H9 (cell line): ENCODE measurements around the gene POLR2L. TPM values are rescaled to one million over a fixed set of nuclear protein-coding genes. Genes with fewer than 3 reads are reported as not detected.

Source experiments
- DNase-seq: peaks from one replicate; pipeline ENCODE4 v3.0.0-alpha.2; 2017
- H2AFZ ChIP-seq: one replicate; pipeline ENCODE4 v1.6.1; 2013; ENCODE audit warnings: mild to moderate bottlenecking, low read length, control low read depth, moderate library complexity
- H2AK5ac ChIP-seq: 2 replicates; pipeline ENCODE4 v1.6.1; 2013; ENCODE audit warnings: low read length, control low read depth, mixed read lengths; ENCODE audit not compliant: insufficient read length
- H2BK120ac ChIP-seq: one replicate; pipeline ENCODE4 v1.6.1; 2013; ENCODE audit warnings: low read depth, mild to moderate bottlenecking, low read length, control low read depth, inconsistent platforms; ENCODE audit not compliant: poor library complexity, severe bottlenecking
- H2BK12ac ChIP-seq: 2 replicates; pipeline ENCODE4 v1.6.1; 2013; ENCODE audit warnings: low read length, control low read depth, mixed read lengths, low read depth; ENCODE audit not compliant: insufficient read length
- H2BK15ac ChIP-seq: 2 replicates; pipeline ENCODE4 v1.6.1; 2013; ENCODE audit warnings: low read depth, low read length, control low read depth
- H2BK20ac ChIP-seq: one replicate; pipeline ENCODE4 v1.6.1; 2013; ENCODE audit warnings: low read depth, mild to moderate bottlenecking, low read length, control low read depth, inconsistent platforms; ENCODE audit not compliant: poor library complexity, severe bottlenecking
- H2BK5ac ChIP-seq: 2 replicates; pipeline ENCODE4 v1.6.1; 2013; ENCODE audit warnings: low read length, control low read depth, mixed read lengths; ENCODE audit not compliant: insufficient read length
- H3K14ac ChIP-seq: 2 replicates; pipeline ENCODE4 v1.6.1; 2013; ENCODE audit warnings: low read length, control low read depth; ENCODE audit not compliant: insufficient read depth
- H3K18ac ChIP-seq: 2 replicates; pipeline ENCODE4 v1.6.1; 2013; ENCODE audit warnings: low read depth, mild to moderate bottlenecking, mixed read lengths, low read length, control low read depth; ENCODE audit not compliant: insufficient read length
- H3K23ac ChIP-seq: 2 replicates; pipeline ENCODE4 v1.6.1; 2013; ENCODE audit warnings: low read length, control low read depth, mixed read lengths, low read depth; ENCODE audit not compliant: insufficient read length
- H3K23me2 ChIP-seq: 2 replicates; pipeline ENCODE4 v1.6.1; 2013; ENCODE audit warnings: low read depth, mild to moderate bottlenecking, mixed read lengths, low read length, control low read depth; ENCODE audit not compliant: insufficient read length, poor library complexity, severe bottlenecking
- H3K27ac ChIP-seq: 2 replicates; pipeline ENCODE4 v1.5.1; 2013; ENCODE audit warnings: low read length, control low read depth, mixed read lengths, low read depth; ENCODE audit not compliant: insufficient read length
- H3K27me3 ChIP-seq: 2 replicates; pipeline ENCODE4 v1.6.1; 2013; ENCODE audit warnings: low read length, control low read depth, inconsistent platforms; ENCODE audit not compliant: insufficient read depth
- H3K4ac ChIP-seq: 2 replicates; pipeline ENCODE4 v1.6.1; 2013; ENCODE audit warnings: low read depth, mild to moderate bottlenecking, control low read depth, inconsistent platforms, low read length, moderate library complexity
- H3K4me1 ChIP-seq: 2 replicates; pipeline ENCODE4 v1.6.1; 2013; ENCODE audit warnings: low read length, control low read depth, inconsistent platforms; ENCODE audit not compliant: insufficient read depth
- H3K4me2 ChIP-seq: 2 replicates; pipeline ENCODE4 v1.6.1; 2013; ENCODE audit warnings: low read length, control low read depth, mixed read lengths; ENCODE audit not compliant: insufficient read length, insufficient read depth
- H3K56ac ChIP-seq: 2 replicates; pipeline ENCODE4 v1.6.1; 2013; ENCODE audit warnings: low read depth, mild to moderate bottlenecking, mixed read lengths, low read length, control low read depth; ENCODE audit not compliant: insufficient read length
- H3K79me1 ChIP-seq: 2 replicates; pipeline ENCODE4 v1.6.1; 2013; ENCODE audit warnings: low read depth, mild to moderate bottlenecking, moderate library complexity, low read length, control low read depth, inconsistent platforms; ENCODE audit not compliant: insufficient read depth, poor library complexity, severe bottlenecking
- H3K79me2 ChIP-seq: 2 replicates; pipeline ENCODE4 v1.6.1; 2013; ENCODE audit warnings: low read length, control low read depth, inconsistent platforms; ENCODE audit not compliant: insufficient read depth
- H3K9ac ChIP-seq: 2 replicates; pipeline ENCODE4 v1.6.1; 2013; ENCODE audit warnings: low read length, control low read depth, mixed read lengths; ENCODE audit not compliant: insufficient read length; ENCODE audit errors: extremely low read depth
- H3K9me3 ChIP-seq: one replicate; pipeline ENCODE4 v1.6.1; 2013; ENCODE audit warnings: low read depth, low read length, inconsistent platforms; ENCODE audit not compliant: control insufficient read depth
- H3T11ph ChIP-seq: one replicate; pipeline ENCODE4 v1.6.1; 2013; ENCODE audit warnings: mild to moderate bottlenecking, low read length, control low read depth, inconsistent platforms
- H4K20me1 ChIP-seq: one replicate; pipeline ENCODE4 v1.6.1; 2013; ENCODE audit not compliant: control insufficient read depth, insufficient read length, insufficient read depth
- H4K5ac ChIP-seq: 2 replicates; pipeline ENCODE4 v1.6.1; 2013; ENCODE audit warnings: low read depth, mild to moderate bottlenecking, mixed read lengths, low read length, control low read depth; ENCODE audit not compliant: insufficient read length
- H4K8ac ChIP-seq: replicated peaks from 2 replicates; pipeline ENCODE4 v1.6.1; 2013; ENCODE audit warnings: low read length, control low read depth, mixed read lengths, low read depth; ENCODE audit not compliant: insufficient read length
- H4K91ac ChIP-seq: 2 replicates; pipeline ENCODE4 v1.6.1; 2013; ENCODE audit warnings: low read depth, mild to moderate bottlenecking, moderate library complexity, mixed read lengths, low read length, control low read depth; ENCODE audit not compliant: insufficient read length
- H3K27ac Mint-ChIP-seq, 3 experiments: 2 replicates in 2 of 3; 3 replicates in 1 of 3; pipeline ENCODE4 v1.8.0; 2020 to 2021; ENCODE audit warnings: mixed read lengths in 3 of 3, mild to moderate bottlenecking in 1 of 3, moderate library complexity in 1 of 3
- H3K27me3 Mint-ChIP-seq: 2 replicates; pipeline ENCODE4 v1.8.0; 2021; ENCODE audit warnings: low read depth, mild to moderate bottlenecking, moderate library complexity, mixed read lengths
- H3K36me3 Mint-ChIP-seq, 3 experiments: 2 replicates in 2 of 3; 3 replicates in 1 of 3; pipeline ENCODE4 v1.8.0; 2020 to 2021; ENCODE audit warnings: low read depth in 3 of 3, mixed read lengths in 3 of 3; ENCODE audit not compliant: insufficient read depth in 1 of 3
- H3K4me1 Mint-ChIP-seq, 2 experiments: 2 replicates each; pipeline ENCODE4 v1.8.0; 2020; ENCODE audit warnings: mixed read lengths in 2 of 2
- H3K4me3 Mint-ChIP-seq, 2 experiments: 2 replicates in 1 of 2; 3 replicates in 1 of 2; pipeline ENCODE4 v1.8.0; 2020 to 2021; ENCODE audit warnings: mild to moderate bottlenecking in 2 of 2, mixed read lengths in 2 of 2, moderate library complexity in 1 of 2
- H3K9me3 Mint-ChIP-seq, 2 experiments: 2 replicates in 1 of 2; 3 replicates in 1 of 2; pipeline ENCODE4 v1.8.0; 2020; ENCODE audit warnings: mild to moderate bottlenecking in 2 of 2, mixed read lengths in 2 of 2, moderate library complexity in 1 of 2
- WGBS: extraction: QIAGEN DNeasy Blood & Tissue Kit; methylation state at CpG from one replicate; pipeline ENCODE4 v1.1.7; 2013; ENCODE audit warnings: missing lambda C conversion rate, low lambda C conversion rate, mixed read lengths; ENCODE audit not compliant: insufficient read length; ENCODE audit errors: extremely low coverage; 5-methylcytosine and 5-hydroxymethylcytosine counted together
- total RNA-seq: library from RNA; stranded (reverse); gene quantifications from 2 replicates; pipeline ENCODE4 v1.2.1, GENCODE V29; 2021
- TF ChIP-seq, protein P1 (sequence below): fragments of 200-600 bp; sonication (generic); conservative IDR thresholded peaks from 3 replicates; pipeline ENCODE4 v1.8.0; 2021; ENCODE audit warnings: antibody characterized with exemption, mild to moderate bottlenecking

Gene POLR2L
- total RNA-seq, 1 experiment from 2014 or later: 135 TPM

DNA sequence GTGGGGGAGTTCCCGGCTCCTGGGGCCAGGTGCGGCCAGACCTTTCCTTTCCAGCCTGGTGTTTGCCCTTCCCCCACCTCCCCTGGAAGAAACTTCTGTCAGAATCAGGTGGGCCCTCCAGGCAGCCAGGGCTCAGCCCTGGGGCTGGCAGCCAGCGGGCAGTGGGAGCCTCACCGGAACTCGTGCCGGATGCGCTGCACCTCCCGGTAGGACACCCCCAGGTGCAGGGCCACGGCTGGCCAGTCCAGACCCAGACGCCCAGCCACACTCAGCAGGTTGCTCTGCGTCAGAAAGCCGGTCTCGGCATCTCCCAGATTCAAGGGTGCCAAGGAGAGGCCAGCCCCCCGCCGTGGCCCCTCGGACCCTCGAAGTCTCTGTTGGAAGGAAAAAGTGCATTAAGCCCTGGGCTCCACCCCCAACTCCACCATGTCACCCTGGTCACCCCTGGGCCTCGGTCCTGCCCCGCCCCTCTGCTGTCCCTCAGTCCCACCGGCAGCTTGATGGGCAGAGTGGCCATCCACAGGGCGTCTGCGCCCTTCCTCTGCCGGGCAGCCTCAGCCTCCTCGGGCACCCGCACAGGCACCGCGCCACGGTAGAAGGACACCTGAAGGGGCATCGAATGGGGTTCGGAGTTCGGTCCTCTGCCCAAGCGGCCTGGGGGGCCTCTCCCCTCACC is 42.5 kb downstream of the POLR2L start:
- no CpG with 5 or more reads among the region's 32 CpGs for WGBS
- Histone ChIP-seq H3K14ac (no peak overlapping the region), H2AK5ac (no peak overlapping the region), H3K4me2 (no peak overlapping the region), H3K27me3 (no peaks in the 10 kb centered on the region), H3K79me2 (no peaks in the 10 kb centered on the region), H4K91ac (no peak overlapping the region), H3K4ac (no peak overlapping the region), H4K8ac (no peak overlapping the region), H3K4me1 (no peaks in the 10 kb centered on the region; the same call in 1 of the 2 replicates), H4K5ac (no peak overlapping the region), H3K56ac (no peak overlapping the region), H2BK120ac (no peak overlapping the region), H3K27ac (no peak overlapping the region), H3K23ac (no peak overlapping the region), H3T11ph (no peak overlapping the region), H3K9me3 (no peaks in the 10 kb centered on the region), H2AFZ (no peak overlapping the region), H3K79me1 (no peaks in the 10 kb centered on the region), H3K18ac (no peak overlapping the region), H3K9ac (no peak overlapping the region), H2BK20ac (no peak overlapping the region), H2BK5ac (no peak overlapping the region), H2BK12ac (no peak overlapping the region), H4K20me1 (peaks cover 2% of the 10 kb centered on the region), H3K23me2 (peaks cover 11% of the 10 kb centered on the region), H2BK15ac (no peak overlapping the region)
- no peak overlapping the region; a peak in 1 of 5 replicates for H3K4me3 Mint-ChIP-seq
- H3K27ac Mint-ChIP-seq: no peak overlapping the region
- TF ChIP-seq, protein P1, sequence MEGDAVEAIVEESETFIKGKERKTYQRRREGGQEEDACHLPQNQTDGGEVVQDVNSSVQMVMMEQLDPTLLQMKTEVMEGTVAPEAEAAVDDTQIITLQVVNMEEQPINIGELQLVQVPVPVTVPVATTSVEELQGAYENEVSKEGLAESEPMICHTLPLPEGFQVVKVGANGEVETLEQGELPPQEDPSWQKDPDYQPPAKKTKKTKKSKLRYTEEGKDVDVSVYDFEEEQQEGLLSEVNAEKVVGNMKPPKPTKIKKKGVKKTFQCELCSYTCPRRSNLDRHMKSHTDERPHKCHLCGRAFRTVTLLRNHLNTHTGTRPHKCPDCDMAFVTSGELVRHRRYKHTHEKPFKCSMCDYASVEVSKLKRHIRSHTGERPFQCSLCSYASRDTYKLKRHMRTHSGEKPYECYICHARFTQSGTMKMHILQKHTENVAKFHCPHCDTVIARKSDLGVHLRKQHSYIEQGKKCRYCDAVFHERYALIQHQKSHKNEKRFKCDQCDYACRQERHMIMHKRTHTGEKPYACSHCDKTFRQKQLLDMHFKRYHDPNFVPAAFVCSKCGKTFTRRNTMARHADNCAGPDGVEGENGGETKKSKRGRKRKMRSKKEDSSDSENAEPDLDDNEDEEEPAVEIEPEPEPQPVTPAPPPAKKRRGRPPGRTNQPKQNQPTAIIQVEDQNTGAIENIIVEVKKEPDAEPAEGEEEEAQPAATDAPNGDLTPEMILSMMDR: no peak
- DNase-seq: no peak
- H3K9me3 Mint-ChIP-seq: no peaks in the 10 kb centered on the region
- H3K27me3 Mint-ChIP-seq: no peaks in the 10 kb centered on the region
- peaks cover 14 to 27% of the 10 kb centered on the region in 2 experiments for H3K4me1 Mint-ChIP-seq
- peaks cover 0 to 9% (median 8%) of the 10 kb centered on the region in 3 experiments; a peak in 4 of 7 replicates for H3K36me3 Mint-ChIP-seq
